LNCaP clone FGC (cell line): ENCODE results near the gene RNU2-63P.
"Not testable (repeated sequence)": the region's sequence is repeated elsewhere in the genome, so short reads cannot be mapped to it uniquely, and the experiment has no call there.

Experiments used
- DNase-seq: peaks from one replicate; pipeline ENCODE4 v3.0.0-alpha.2; 2011; ENCODE audit warnings: low read depth
- H3K4me3 ChIP-seq: 2 replicates; pipeline ENCODE4 v1.5.1; 2011; ENCODE audit warnings: mild to moderate bottlenecking, low read depth, low read length, control low read depth
- CTCF ChIP-seq: IDR thresholded peaks from 2 replicates; pipeline ENCODE4 v1.5.1; 2012; ENCODE audit warnings: mild to moderate bottlenecking; ENCODE audit not compliant: control insufficient read depth, insufficient read depth; ENCODE audit errors: extremely low read depth

RNU2-63P gene

GRCh38 chr2:88028931-88029330, 12.6 kb upstream of the RNU2-63P start:
- DNase-seq = no peak
- no peak overlapping the region for H3K4me3 ChIP-seq
- no peak for TF ChIP-seq CTCF

GRCh38 chr2:88027697-88028389, 11.5 kb upstream of the RNU2-63P start:
- no peak for DNase-seq
- H3K4me3 ChIP-seq = no peak overlapping the region
- TF ChIP-seq CTCF = no peak

GRCh38 chr2:88024509-88024908, 8.2 kb upstream of the RNU2-63P start:
- DNase-seq = no peak
- TF ChIP-seq CTCF = no peak
- no peak overlapping the region for H3K4me3 ChIP-seq

- TF ChIP-seq CTCF = no peak
- no peak overlapping the region for H3K4me3 ChIP-seq
- no peak for DNase-seq
Measured at GRCh38 chr2:88022669-88022921, 6.2 kb upstream of the RNU2-63P start.

- no peak for TF ChIP-seq CTCF
- no peak overlapping the region for H3K4me3 ChIP-seq
- DNase-seq = no peak
Measured at GRCh38 chr2:88019985-88020384, 3.6 kb upstream of the RNU2-63P start.

- no peak for TF ChIP-seq CTCF
- no peak overlapping the region for H3K4me3 ChIP-seq
- DNase-seq = no peak
Measured at GRCh38 chr2:88018909-88019308, 2.6 kb upstream of the RNU2-63P start.

- H3K4me3 ChIP-seq, DNase-seq: not testable (repeated sequence)
Measured at GRCh38 chr2:88018077-88018805, 1.9 kb upstream of the RNU2-63P start.

- not testable (repeated sequence) for H3K4me3 ChIP-seq, DNase-seq
Measured at GRCh38 chr2:88017780-88018038, 1.4 kb upstream of the RNU2-63P start.
